HEK293T (cell line): ENCODE data around the gene PPP1R3A.

Experiments
- BHLHE40 ChIP-seq: fragments of 450-650 bp; IDR thresholded peaks from 2 replicates; pipeline ENCODE4 v1.6.1; 2016; ENCODE audit warnings: mild to moderate bottlenecking, moderate library complexity, borderline replicate concordance
- FOXM1 ChIP-seq: fragments of 450-650 bp; IDR thresholded peaks from 2 replicates; pipeline ENCODE4 v1.6.1; 2017; ENCODE audit warnings: mild to moderate bottlenecking, borderline replicate concordance

- TF ChIP-seq BHLHE40 (no peak), FOXM1 (no peak)
These were observed 26.5 kb upstream of the PPP1R3A start for GRCh38 chr7:113945018-113945938.
